Stimulated activated naive CD8-positive, alpha-beta T cell treated with anti-CD3 and anti-CD28 coated beads, Interleukin-15, Interleukin-2, amounts not matched to agents 100 U/mL and 50 U/mL, for 24 hours (primary cell): ENCODE measurements around the gene PDGFRA.
A peak's percentile ranks its signal among the peaks of the same experiment; 100 is the strongest.
"Not testable (repeated sequence)": the region's sequence is repeated elsewhere in the genome, so short reads cannot be mapped to it uniquely, and the experiment has no call there.

Experiments used
- ATAC-seq: fragments of 150-1000 bp; cut with Tn5 transposase; one replicate; pipeline ENCODE4 v1.10.0; 2021
- DNase-seq: peaks from one replicate; pipeline ENCODE4 v3.0.0; 2021

Gene PDGFRA

DNA sequence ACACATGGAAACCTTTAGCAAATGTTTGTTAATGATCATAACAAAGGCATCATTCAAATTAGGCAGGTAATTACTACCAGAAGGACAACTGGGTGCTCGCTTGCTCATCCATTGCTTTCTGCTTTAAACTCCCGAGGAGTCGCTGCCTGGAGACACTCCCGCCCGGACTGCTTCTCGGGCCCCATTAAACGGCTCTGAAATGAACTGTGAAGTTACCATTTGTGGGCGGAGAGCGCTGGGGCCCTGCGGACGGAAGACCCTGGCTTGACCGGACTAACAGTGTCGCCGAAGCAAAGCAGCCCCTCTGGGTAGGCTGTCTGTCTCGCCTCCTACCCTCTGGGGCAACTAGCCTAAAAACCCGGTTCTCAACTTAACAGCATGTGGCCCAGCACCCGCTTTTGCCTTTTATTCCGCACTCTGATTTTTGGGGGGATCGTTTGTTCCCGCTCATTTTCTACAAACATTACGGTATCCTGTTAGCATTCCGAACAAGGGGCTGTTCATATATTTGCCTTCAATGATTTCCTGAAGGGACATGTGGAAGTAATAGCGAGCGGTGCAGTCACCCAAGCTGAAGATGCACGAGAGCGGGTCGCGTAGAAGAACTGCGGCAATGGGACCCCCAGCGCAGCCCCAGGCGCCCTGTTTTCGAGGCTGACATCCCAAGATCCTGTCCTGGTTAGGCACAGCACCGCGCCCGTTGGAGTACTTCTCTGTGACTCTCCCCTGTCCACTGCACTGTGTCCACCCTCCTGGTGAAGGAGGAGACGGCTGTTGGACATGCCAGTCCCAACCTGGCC is 1.6 kb upstream of the PDGFRA start:
- DNase-seq (peak; percentile 8), ATAC-seq (peak; percentile 14)

DNA sequence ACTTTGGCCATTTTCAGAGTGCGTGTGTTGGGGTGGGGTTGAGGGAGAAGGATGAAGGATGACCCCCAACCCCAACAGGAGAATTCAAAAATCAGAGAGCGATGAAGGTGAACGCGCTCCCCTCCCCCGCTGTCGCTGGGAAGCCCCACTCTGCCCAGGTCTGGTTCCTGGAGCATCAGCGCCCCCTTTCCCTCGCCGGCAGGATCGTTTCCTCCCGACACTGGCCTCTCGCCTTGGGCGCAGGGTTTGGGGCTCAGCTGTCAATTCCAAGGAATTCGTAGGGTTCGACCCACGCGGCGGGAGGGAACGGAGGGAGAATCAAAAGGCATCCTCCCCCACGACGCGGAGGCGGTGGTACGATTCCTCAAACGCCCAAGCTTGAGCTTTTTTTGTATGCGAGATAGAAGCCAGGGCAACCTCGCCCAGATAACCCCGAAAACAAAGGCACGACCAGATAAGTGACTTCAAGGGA is 1.0 kb upstream of the PDGFRA start:
- DNase-seq (peak; percentile 75), ATAC-seq (no peak)

DNA sequence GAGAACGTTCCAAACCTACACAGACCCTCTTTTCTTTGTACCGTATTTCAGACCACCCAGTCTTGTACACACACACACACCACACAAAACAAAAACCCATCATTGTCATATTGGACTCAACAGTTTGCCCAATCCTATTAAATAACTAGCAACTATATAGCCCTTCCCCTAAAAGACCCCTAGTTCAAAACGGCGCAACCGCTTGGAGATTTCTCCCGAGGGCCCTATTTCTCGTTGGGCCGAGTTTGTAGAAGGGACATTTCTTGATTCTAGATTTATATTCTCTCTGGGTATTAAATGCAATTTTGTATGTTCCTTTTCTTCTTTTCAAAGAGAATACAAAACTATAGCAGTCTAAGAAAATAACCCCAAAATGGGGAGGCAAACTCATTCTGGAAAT is 547 bp upstream of the PDGFRA start:
- ATAC-seq (no peak), DNase-seq (no peak)

DNA sequence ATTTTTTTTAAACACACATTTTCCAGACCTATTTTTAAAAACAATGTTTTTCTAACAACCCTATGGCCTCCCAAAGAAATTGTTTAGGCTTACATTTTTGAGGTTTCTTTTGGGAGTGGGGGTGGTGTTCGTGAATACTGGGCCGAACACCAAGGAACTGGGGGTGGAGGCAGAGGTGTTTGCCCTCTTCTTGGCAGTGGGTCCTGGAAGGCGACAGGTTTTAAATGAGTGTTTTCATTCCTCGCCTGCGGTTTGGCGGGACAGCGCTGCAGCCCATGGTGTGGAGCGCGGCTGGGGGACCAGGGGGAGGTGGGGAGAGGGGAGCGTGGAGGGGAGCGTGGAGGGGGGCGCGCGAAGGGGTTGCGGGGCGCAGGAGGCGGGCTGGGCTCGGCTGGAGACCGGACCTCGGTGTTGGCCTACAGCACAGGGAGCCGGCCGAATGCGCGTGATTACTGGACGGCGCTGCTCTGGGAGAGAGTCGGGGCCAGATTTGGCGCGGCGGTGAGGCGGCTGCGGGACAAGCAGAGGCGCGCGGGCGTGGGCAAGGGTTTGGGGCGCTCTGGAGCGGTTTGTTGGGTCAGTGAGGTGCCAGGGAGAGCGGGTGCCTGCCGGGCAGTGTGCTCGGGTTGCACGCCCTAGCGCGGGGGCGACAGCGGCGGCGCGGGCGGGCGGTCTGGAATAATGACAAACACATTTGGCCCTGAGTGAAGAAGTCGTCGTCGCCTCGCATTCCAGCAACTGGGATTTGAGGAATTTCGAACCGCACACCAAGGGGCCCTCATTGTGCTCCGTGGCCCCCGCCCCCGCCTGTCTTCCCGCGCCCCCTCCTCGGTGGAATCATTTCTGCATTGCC is 764 bp downstream of the PDGFRA start:
- ATAC-seq (no peak), DNase-seq (peak; percentile 20)

DNA sequence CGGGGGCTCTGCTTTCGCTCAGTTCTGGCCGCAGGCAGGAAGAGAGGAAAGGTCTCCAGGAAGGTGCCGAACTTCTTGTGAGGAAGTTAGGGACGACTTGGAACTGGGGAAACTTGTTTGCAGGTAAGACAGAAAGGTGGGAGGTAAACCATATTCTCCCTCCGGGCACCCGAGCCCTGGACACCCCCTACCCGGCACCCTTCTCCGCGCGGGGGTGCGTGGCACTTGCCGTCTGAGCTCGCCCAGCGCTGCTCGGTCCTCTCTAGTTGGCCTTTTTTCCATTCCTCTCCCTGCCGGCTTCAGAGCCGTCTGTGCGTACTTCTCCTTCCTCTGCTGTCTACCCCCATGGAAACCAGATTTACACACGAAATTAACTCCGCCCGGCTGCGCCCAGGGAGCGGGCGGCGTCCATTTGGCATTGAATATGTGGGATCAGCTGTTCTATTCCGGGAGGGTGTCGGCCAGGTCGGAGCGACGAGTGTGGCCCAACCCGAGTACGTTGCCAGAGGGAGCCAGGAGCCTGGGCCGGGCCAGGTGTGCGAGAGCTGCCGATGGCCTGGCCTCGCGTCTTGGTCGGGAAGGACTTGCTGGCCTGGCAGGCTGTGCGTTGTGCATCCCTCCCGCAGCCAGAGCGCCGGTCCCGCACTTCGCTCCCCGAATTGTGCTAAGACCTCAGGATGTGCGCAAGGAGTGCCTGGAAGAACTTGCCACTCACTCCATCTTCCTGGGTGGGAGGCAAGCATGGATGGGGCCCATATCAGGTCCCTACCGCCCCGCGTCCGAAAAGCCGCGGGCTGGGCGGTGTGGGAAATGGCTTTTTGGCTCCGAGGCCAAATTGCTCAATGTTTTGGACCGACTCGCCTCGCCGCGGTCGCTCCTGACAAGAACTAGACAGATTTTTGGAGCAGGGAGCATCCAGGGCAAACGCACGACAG is 1.7 kb downstream of the PDGFRA start:
- peak; percentile 10 for DNase-seq
- ATAC-seq, result no peak

DNA sequence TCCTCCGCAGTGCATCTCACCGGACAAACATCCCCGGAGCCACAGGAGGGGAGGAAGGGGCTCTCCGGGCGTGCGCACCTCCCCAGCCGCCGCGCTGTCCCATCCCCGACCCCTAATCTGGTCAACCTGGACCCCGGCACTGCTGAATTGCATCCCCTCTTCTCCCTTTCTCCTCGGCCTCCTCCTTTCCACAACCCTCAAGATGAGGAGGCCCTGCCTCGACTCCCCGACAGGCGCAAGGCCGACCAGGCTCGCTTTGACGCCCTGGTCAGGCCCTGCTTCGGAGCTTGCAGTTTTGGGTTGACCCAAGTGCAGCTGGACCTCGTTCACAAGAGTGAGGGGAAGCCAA is 2.3 kb downstream of the PDGFRA start:
- ATAC-seq (no peak), DNase-seq (peak; percentile 6)

DNA sequence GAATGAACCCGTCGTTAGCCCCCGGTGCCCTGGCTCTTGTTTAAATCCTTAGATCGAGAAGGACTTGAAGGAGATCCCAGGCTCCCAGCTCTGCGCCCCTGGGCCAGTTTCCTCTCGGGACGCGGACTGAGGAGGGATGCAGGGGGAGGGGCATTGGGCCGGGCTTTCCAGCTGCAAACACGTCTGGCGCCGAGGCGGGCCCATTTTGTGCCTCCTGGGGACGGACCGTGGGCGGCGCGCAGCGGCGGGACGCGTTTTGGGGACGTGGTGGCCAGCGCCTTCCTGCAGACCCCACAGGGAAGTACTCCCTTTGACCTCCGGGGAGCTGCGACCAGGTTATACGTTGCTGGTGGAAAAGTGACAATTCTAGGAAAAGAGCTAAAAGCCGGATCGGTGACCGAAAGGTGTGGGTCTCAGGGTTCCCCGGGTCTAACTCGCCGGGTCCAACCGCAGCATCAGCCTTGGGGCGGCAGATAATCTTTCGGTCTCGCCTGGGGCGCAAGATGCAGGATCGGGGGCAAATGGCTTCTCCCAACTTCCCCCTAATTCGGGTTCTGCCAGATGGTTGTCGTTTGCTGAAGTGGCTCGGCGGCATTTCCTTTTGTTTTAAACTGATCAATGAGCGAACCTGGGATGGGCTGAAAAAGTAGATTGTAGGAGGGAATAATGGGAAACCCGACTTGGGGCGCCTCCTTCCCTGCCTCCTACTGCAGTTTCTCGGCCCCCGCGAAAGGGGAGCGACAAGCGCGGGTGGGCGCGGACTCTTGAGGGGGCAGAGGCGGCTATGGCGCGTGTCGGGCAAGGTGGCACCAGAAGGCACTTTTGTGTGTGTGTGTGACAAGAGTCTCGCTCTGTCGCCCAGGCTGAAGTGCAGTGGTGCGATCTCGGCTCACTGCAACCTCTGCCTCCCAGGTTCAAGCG is 2.9 kb downstream of the PDGFRA start:
- DNase-seq (peak; percentile 6), ATAC-seq (no peak)

DNA sequence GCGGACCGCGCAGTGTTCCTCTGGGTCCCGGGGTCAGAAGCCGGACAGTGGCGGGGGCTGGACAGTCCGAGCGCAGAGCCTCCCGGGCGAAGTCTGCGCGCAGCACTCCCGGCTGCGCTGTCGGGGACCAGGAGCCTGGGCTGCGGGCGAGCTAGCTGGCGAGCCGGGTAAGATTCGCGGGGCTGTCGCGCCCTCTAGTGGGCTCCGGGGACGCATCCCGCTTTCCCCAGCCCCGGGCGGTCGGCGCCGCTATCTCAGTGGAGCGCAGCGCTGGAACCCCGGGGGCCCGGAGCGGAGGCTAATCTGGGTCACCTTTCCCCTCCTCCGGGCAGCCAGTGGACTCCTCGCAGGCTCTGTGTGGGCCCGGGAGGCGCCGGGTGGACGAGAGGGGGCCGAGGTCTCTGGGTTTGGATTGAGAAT is 4.2 kb downstream of the PDGFRA start:
- ATAC-seq (peak; percentile 92), DNase-seq (peak; percentile 87)

DNA sequence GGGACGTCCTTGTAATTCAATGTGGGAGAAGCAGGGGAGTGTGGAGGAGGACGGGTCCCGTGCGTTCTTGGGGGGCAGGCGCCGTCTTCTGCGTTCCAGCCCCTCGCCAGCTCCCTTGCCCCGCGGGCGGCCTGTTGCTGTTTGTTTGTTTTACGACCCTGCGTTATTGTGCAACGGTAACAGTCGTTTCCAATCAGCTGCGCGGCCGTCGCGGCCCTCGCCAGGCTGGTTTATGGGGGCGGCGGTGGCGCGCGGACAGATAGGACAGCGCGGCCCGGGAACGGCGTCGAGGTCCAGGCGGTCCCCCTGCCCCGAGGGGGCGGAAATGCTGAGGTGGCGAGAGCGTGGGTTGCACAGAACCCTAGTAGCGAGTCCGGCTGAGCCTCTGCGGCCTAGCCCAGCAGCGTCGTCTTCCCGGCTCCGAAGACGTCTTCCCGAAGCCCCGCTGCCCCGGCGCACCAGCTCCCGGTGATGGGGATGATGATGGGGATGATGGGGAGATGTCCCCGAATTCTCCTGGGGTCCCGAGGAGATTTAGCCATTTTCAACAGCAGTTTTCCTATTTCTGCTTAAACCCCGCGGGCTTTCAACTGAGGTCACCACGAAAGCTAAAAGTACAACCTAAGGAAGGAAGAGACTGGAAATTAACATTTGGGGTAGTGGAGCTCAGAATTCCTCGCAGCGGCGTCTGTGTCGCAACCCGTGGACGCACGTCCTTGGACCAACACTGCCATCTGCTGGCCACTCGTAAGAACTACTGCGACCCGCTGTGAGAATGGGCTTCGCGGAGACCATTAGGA is 4.8 kb downstream of the PDGFRA start:
- peak; percentile 75 for DNase-seq
- ATAC-seq, result no peak

DNA sequence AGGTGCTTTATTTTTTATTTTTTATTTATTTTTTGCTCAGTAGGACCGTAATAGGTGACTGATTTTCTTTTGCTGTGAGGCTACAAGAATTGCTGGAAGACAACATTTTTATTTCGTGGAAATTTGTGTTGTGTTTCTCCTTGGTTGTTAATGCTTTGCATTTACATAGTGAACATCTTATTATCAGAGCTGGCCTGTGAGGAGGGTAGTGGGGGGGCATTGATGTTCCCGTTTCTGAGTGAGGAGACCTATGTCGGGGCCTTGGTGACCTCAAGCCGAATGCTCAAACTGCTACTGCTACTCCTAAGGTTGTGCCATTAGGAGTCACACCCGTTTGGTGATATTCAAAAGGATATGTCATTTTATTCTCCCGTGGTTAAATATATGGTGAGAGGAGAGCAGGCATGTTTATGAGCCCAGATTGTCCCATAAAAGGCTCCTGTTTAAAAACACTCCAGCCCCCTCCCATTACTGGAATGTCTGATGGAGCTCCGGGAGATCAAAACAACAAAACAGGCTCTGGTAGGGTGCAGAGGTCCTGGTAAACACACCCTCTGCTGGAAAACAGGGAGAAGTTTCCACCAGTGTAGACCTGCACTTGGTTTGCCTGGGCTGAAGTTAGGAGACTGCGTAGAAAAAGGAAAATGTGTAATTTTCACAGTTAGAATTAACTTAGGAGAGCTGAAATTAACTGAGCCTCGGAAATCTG is 5.6 kb downstream of the PDGFRA start:
- ATAC-seq, result no peak

DNA sequence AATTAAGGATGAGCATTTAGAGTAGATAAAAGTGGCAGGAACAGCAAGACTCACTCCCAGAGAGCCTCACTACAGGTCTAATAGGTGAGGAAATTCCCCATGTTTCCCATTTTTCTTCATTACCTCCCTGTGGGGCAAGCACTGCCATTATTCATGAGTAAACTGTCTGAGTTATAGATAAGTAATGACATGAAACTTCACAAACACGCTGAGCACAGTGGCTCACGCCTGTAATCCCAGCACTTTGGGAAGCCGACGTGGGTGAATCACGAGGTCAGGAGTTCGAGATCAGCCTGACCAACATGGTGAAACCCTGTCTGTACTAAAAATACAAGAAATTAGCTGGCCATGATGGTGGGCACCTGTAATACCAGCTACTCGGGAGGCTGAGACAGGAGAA is 7.2 kb downstream of the PDGFRA start:
- not testable (repeated sequence) for DNase-seq, ATAC-seq

More for the DNA sequence above, 5.6 kb downstream of the PDGFRA start:
- no peak for DNase-seq

DNA sequence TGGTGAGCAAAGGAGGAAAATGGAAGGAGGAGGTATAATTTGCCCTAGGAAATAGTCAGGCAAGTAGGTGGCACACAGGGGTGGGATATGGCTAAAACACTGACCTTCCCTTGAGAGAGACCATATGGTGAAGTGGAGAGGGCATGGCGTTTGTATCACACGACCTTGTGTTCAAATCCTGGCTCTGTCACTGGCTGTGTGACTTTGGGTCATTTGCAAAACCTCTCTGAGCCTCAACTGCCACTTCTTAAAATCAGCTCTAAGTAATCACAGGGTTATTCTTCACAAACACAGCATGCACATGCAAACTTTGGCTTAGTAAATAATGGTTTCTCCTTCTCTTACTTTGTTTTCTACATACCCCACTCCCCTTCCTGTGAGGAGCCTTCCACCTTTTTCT is 8.7 kb downstream of the PDGFRA start:
- no peak for DNase-seq
- ATAC-seq, result no peak

DNA sequence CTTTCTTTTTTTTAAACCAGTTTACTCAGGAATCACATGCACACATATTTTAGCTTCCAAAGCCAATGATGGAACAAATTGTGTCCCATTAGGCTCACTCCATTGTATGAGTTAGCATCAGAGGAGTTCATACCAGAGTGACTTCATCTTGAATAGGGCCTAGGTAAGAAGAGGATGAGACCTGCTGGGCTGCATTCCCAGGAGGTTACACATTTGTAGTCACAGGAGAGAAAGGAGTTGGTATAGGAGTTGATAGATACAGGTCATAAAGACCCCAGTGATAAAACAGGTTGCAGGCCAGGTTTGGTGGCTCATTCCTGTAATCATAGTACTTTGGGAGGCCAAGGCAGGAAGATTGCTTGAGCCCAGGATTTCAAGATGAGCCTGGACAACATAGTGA is 9.3 kb downstream of the PDGFRA start:
- ATAC-seq, result no peak
- DNase-seq, result no peak

DNA sequence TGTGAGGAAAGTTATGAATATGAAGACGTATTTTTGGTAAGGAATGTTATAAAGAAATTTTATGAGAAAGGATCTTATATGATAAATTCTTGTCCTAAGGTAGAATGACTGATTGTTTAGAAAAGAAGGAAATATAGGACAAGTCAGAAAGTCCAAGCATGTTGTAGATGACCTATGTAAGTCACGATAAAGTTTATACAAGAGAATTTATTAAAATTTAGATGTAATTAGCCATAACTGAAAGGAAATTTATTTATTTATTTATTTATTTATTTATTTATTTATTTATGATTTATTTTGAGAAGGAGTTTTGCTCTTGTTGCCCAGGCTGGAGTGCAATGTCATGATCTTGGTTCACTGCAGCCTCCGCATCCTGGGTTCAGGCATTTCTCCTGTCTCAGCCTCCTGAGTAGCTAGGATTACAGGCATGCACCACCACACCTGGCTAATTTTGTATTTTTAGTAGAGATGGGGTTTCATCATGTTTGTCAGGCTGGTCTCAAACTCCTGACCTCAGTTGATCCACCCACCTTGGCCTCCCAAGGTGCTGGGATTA is 12.3 kb downstream of the PDGFRA start:
- not testable (repeated sequence) for DNase-seq, ATAC-seq

DNA sequence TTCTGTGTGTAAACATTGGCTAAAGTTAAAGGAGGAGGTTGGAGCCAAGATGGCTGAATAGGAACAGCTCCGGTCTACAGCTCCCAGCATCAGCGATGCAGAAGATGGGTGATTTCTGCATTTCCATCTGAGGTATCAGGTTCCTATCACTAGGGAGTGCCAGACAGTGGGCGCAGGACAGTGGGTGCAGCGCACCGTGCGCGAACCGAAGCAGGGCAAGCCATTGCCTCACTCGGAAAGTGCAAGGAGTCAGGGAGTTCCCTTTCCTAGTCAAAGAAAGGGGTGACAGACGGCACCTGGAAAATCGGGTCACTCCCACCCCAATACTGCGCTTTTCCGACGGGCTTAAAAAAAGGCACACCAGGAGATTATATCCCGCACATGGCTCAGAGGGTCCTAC is 14.4 kb downstream of the PDGFRA start:
- ATAC-seq, DNase-seq: not testable (repeated sequence)

DNA sequence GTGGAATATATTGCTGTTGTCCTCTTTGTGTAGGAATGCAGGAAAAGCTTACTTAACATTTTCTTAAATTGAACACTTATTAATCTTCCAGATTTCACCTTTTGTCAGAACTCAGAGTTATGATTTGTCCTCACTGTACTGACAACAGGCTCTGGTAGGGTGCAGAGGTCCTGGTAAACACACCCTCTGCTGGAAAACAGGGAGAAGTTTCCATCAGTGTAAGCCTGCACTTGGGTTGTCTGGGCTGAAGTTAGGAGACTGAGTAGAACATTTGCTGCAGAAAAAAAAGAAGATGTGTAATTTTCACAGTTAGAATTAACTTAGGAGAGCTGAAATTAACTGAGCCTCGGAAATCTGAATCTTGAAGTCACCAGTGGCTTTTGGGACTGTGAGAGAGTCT is 23.2 kb downstream of the PDGFRA start:
- ATAC-seq, DNase-seq: not testable (repeated sequence)

DNA sequence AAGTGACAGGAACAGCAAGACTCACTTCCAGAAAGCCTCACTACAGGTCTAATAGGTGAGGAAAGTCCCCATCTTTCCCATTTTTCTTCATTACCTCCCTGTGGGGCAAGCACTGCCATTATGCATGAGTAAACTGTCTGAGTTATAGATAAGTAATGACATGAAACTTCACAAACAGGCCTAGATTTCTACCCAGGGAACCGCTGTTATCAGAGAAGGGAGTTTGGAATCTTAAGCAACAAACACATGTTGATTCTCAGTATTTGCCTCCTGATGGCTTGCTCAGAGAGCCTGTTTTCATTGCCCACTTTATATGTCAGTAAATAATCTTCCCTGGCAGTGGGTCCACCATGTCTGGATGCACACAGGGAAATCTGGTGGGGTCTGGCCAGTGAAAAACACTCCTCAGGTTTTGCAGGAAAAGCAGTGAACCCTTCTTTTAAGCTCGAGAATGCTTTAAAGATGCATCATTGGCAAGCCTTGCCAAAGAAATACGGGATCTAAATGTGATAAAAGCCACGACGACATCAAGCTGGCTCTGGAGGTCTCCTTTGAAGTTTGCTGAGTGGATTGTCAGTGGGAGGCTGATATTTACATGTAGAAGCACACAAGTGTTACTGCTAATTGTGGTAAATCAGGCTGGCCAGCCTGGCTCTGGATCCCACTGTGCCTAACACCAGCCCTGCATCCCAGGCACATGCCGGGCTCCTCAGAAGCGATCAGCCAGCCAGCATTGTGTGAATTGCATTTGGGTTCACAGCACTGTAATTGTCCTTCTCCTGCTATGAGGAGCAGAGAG is 25.2 kb downstream of the PDGFRA start:
- DNase-seq (no peak), ATAC-seq (no peak)

DNA sequence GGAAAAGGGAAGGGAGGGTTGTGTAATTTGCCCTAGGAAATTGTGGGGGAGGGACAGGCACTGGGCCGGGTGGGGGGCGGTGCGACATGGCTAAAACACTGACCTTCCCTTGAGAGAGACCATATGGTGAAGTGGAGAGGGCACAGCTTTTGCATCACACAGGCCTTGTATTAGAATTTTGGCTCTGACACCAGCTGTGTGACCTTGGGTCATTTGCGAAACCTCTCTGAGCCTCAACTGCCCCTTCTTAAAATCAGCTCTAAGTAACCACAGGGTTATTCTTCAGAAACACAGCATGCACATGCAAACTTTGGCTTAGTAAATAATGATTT is 25.8 kb downstream of the PDGFRA start:
- DNase-seq (no peak), ATAC-seq (no peak)
